HG03095 (cell line): Measurements from ENCODE around the gene PEX19.

ENCODE experiments used
- ATAC-seq: cut with Tn5 transposase; IDR thresholded peaks from one replicate; pipeline ENCODE4 v1.9.1; 2021; ENCODE audit warnings: moderate library complexity; ENCODE audit not compliant: unreplicated experiment

The PEX19 gene

GRCh38 chr1:160282807-160283206 lies 2.1 kb downstream of the PEX19 start:
- ATAC-seq, result no peak

- ATAC-seq, result no peak
Observed at GRCh38 chr1:160277987-160278386, 6.9 kb downstream of the PEX19 start.

- no peak for ATAC-seq
Observed at GRCh38 chr1:160277330-160277729, 7.6 kb downstream of the PEX19 start.

- ATAC-seq, result no peak
Observed at GRCh38 chr1:160271025-160271424, 13.9 kb downstream of the PEX19 start.

GRCh38 chr1:160267284-160267991 lies 17.5 kb downstream of the PEX19 start:
- no peak for ATAC-seq

- ATAC-seq, result no peak
Observed at GRCh38 chr1:160264795-160265307, 20.1 kb downstream of the PEX19 start.

GRCh38 chr1:160261893-160262794 lies 22.8 kb downstream of the PEX19 start, which contains the start of gene DCAF8:
DCAF8 (minus strand) TSS chr1:160262549; CDS start chr1:160244008, 18,541 bp downstream.
- peak; percentile 72 for ATAC-seq

DNA sequence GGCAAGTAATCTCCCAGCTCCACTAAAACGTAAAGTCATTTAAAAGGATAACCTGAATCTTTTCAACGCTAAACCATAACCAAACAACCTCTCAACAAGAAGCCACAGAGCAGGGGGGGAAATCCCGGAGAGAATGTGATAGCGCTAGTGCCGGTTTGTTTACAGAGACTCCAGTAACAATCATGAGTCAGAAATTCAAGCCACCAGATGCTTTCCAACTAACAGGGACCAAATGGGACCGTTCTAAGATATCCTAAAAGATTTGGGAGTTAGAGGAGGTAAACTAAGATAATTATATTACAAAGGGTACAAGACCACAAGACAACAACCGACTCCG lies 23.4 kb downstream of the PEX19 start:
- peak; percentile 21 for ATAC-seq

- no peak for ATAC-seq
Observed at GRCh38 chr1:160260406-160261382, 24.2 kb downstream of the PEX19 start.

DNA sequence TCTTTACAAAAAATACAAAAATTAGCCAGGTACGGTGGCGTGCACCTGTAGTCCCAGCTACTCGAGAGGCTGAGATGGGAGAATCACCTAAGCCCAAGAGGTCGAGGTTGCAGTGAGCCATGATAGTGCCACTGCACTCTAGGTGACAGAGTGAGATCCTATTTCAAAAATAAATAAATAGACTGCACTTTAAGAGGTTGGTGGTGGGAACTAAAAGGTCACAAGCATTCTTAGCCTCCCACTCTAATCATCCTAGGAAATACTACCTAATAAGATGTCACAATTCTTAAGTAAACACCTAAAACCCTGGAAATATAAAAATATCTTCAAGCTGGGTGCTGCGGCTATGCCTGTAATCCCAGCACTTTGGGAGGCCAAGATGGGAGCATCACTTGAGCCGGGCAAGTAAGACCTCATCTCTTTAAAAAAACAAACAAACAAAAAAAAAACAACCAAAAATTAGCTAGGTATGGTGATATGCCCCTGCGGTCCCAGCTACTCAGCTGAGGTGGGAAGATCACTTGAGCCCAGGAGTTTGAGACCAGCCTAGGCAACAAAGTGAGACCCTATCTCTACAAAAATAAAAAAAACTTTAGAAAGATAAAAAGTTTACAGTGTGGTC lies 26.6 kb downstream of the PEX19 start:
- ATAC-seq, result no peak

- ATAC-seq, result no peak
Observed at GRCh38 chr1:160257411-160258015, 27.4 kb downstream of the PEX19 start.

- ATAC-seq, result no peak
Observed at GRCh38 chr1:160256396-160257046, 28.4 kb downstream of the PEX19 start.

DNA sequence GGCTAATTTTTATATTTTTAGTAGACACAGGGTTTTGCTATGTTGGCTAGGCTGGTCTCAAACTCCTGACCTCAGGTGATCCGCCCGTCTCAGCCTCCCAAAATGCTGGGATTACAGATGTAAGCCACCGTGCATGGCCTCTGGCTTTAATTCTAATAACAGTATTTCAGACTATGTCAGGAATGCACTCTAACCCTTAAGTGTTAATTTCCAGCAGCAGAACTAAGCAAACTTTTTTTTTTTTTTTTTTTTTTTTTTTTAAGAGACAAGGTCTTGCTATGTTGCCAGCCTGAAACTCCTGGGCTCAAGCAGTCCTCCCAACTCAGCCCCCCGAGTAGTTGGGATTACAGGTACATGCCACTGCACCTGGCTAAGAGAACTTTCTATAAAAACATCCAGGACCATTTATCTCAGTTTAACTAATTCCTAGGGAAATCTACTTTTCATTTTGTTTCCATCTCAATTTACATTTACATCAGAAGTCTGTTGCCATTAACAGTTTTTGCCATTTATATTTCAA lies 29.1 kb downstream of the PEX19 start:
- no peak for ATAC-seq

GRCh38 chr1:160251687-160252526 lies 33.0 kb downstream of the PEX19 start:
- no peak for ATAC-seq

DNA sequence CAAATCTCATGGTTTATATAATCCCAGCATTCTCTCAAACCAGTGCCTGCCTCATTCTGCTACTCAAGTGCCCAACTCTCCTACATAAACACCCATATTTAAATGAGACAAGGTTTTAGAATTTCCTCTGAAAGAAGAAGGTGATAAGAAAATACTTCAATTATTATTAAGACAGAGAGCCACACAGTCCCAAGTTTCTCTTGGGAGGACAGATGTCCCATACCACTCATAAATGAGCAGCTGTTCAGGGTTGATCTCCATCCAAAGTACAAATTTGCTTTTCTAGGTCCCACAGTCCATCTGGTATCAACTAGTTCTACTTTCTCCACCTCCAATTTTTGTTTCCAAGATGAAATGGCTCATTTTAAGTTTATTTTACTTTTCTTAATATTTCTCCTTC lies 33.9 kb downstream of the PEX19 start:
- ATAC-seq, result no peak

GRCh38 chr1:160247053-160247452 lies 37.9 kb downstream of the PEX19 start:
- no peak for ATAC-seq

GRCh38 chr1:160245434-160245833 lies 39.5 kb downstream of the PEX19 start:
- ATAC-seq, result no peak

DNA sequence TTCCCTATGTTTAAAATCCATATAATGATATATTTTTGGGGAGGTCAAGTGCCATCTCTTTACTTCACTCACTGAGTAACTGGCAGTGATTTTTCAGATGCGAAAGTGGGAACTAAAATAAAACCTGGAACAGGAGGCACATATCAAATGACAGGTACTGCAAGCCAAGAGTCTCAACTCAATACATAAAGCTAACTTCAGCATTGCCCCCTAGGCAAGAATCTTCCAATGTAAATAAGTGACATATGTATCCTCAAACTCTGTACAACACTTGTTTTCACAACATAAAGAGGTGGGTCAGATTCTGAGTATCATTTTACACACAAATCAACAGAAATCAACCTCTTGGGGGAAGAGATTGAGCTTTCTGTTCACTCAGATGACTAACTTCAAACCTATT lies 40.7 kb downstream of the PEX19 start:
- ATAC-seq, result no peak
